Breast epithelium (tissue), 4 donors: ENCODE results near the gene ACTRT2. TPM values are rescaled to one million over a fixed set of nuclear protein-coding genes. Genes with fewer than 3 reads are reported as not detected.

Experiments
- DNase-seq, 2 donors: peaks; one replicate each; pipeline ENCODE4 v3.0.0-alpha.2; 2019; ENCODE audit warnings: low spot score in 2 of 2
- H3K27ac ChIP-seq, 2 donors: fragments of 200-600 bp; sonication (generic) in 1 of 2; one replicate each; pipeline ENCODE4 v1.5.1; 2016 to 2019; ENCODE audit warnings: mild to moderate bottlenecking in 1 of 2
- H3K27me3 ChIP-seq, 2 donors: fragments of 200-600 bp; sonication (generic) in 1 of 2; one replicate each; pipeline versions ENCODE4 v1.5.1 to v1.6.0; 2017 to 2019; ENCODE audit warnings: control low read depth in 1 of 2, mild to moderate bottlenecking in 1 of 2
- H3K36me3 ChIP-seq: fragments of 200-600 bp; one replicate; pipeline ENCODE4 v1.5.1; 2019
- H3K4me1 ChIP-seq, 2 donors: fragments of 200-600 bp; sonication (generic); one replicate each; pipeline ENCODE4 v1.5.1; 2016 to 2019; ENCODE audit warnings: control low read depth in 1 of 2
- H3K4me3 ChIP-seq, 3 donors: fragments of 200-600 bp; sonication (generic); 1 replicate in 2 of 3; 2 replicates in 1 of 3; pipeline ENCODE4 v1.5.1; 2016 to 2019; ENCODE audit warnings: mild to moderate bottlenecking in 3 of 3, moderate library complexity in 2 of 3
- H3K9me3 ChIP-seq, 2 donors: fragments of 200-600 bp; sonication (generic) in 1 of 2; one replicate each; pipeline ENCODE4 v1.5.1; 2016 to 2019; ENCODE audit warnings: control low read depth in 1 of 2
- CTCF ChIP-seq, 3 donors: fragments of 450-650 bp; IDR thresholded peaks; one replicate each; pipeline ENCODE4 v1.5.1; 2016 to 2017; ENCODE audit warnings: antibody characterized with exemption in 3 of 3, mild to moderate bottlenecking in 3 of 3, moderate library complexity in 3 of 3
- POLR2A ChIP-seq: fragments of 450-650 bp; IDR thresholded peaks from one replicate; pipeline ENCODE4 v1.6.1; 2016; ENCODE audit warnings: antibody characterized with exemption, mild to moderate bottlenecking, moderate library complexity
- POLR2AphosphoS5 ChIP-seq, 3 donors: sonication (generic); formaldehyde crosslinking; IDR thresholded peaks; one replicate each; pipeline ENCODE4 v1.6.1; 2017; ENCODE audit warnings: antibody characterized with exemption in 3 of 3
- intact Hi-C: fragments of 100-400 bp; cut with DNase I; formaldehyde crosslinking; loops from one replicate; pipeline ENCODE4 v1.15.1; 2023; ENCODE audit warnings: low total_unique reads
- total RNA-seq, 3 donors: library from RNA; depleted of rRNA; stranded (reverse); fragments of >200 nt; gene quantifications; one replicate each; pipeline ENCODE4 v1.1.0, GENCODE V29; 2016

ACTRT2 gene
- total RNA-seq, 3 donors from 2014 or later: not detected

DNA sequence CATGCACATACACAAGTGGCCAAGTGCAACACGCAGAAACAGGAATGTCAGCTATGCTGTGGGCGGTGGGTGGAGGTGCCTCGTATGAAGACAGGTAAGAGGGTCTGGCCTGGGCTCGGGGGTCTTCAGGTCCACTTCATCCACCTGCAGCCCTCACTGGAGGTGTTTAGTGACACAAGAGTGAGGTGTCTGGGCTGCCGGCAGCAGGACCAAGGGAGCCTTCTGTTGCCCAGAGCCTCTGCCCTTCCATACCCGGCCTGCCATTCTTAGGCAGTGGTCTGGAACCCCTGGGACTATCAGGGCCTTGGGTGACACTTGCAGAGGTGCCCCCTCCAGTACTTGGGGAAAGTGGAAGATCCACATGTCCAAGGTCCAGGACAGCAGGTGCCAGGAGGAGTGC, 21.7 kb upstream of the ACTRT2 start:
- TF ChIP-seq CTCF (IDR thresholded peaks at IDR 0.05) (no peak), POLR2A (no peak), POLR2AphosphoS5 (IDR thresholded peaks at IDR 0.05) (no peak)
- H3K9me3 ChIP-seq: peaks cover 3 to 11% of the 10 kb centered on the region in 2 donors
- intact Hi-C loops: no loop called here
- no peak overlapping the region for H3K27ac ChIP-seq
- H3K27me3 ChIP-seq: peaks cover 0 to 56% of the 10 kb centered on the region in 2 donors
- no peak overlapping the region for H3K4me3 ChIP-seq
- H3K4me1 ChIP-seq: no peaks in the 10 kb centered on the region
- DNase-seq: peak in 1 of 2 donors; percentile 41
- no peaks in the 10 kb centered on the region for H3K36me3 ChIP-seq

DNA sequence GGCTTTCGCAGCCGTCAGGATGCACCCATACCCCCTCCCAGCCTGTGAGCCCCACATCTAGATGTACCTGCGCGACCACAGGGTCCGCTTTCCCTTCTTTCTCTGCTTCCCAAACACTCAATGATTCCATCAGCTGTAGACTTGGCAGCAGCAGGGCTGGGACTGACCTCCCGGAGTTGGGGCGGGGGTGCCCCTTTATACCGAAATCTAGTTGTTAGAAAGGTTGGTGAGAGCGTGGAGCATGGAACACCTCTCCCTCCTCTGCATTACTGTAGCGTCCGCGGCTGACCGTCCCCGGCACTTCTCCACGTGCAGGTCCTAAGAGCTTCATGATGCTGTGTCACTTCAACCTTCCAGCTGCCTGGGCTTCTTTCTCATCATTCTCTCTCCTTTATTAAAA, 21.1 kb upstream of the ACTRT2 start:
- no peak overlapping the region for H3K27ac ChIP-seq
- H3K9me3 ChIP-seq: peaks cover 0 to 8% of the 10 kb centered on the region in 2 donors
- no peak for TF ChIP-seq POLR2A
- no peak for TF ChIP-seq POLR2AphosphoS5 (IDR thresholded peaks at IDR 0.05)
- TF ChIP-seq CTCF (IDR thresholded peaks at IDR 0.05): no peak
- no peaks in the 10 kb centered on the region for H3K36me3 ChIP-seq
- no peaks in the 10 kb centered on the region for H3K4me1 ChIP-seq
- no peak overlapping the region for H3K4me3 ChIP-seq
- peaks cover 0 to 62% of the 10 kb centered on the region in 2 donors for H3K27me3 ChIP-seq
- intact Hi-C loops: loop anchor here (10.0 kb wide), 1 partner anchor 505 kb away; no protein-coding TSS in a partner anchor
- peak in 1 of 2 donors; percentile 44 for DNase-seq

GRCh38 chr1:3000671-3001470, 20.4 kb upstream of the ACTRT2 start:
- intact Hi-C loops: loop anchor here (10.0 kb wide), 1 partner anchor 506 kb away; no protein-coding TSS in a partner anchor
- Histone ChIP-seq H3K9me3 (peaks cover 0 to 1% of the 10 kb centered on the region in 2 donors), H3K36me3 (no peaks in the 10 kb centered on the region), H3K27me3 (peaks cover 0 to 69% of the 10 kb centered on the region in 2 donors), H3K27ac (no peak overlapping the region), H3K4me3 (no peak overlapping the region), H3K4me1 (no peaks in the 10 kb centered on the region)
- peak in 1 of 2 donors; percentile 41 for DNase-seq
- TF ChIP-seq POLR2AphosphoS5 (IDR thresholded peaks at IDR 0.05) (no peak), POLR2A (no peak), CTCF (IDR thresholded peaks at IDR 0.05) (no peak)

DNA sequence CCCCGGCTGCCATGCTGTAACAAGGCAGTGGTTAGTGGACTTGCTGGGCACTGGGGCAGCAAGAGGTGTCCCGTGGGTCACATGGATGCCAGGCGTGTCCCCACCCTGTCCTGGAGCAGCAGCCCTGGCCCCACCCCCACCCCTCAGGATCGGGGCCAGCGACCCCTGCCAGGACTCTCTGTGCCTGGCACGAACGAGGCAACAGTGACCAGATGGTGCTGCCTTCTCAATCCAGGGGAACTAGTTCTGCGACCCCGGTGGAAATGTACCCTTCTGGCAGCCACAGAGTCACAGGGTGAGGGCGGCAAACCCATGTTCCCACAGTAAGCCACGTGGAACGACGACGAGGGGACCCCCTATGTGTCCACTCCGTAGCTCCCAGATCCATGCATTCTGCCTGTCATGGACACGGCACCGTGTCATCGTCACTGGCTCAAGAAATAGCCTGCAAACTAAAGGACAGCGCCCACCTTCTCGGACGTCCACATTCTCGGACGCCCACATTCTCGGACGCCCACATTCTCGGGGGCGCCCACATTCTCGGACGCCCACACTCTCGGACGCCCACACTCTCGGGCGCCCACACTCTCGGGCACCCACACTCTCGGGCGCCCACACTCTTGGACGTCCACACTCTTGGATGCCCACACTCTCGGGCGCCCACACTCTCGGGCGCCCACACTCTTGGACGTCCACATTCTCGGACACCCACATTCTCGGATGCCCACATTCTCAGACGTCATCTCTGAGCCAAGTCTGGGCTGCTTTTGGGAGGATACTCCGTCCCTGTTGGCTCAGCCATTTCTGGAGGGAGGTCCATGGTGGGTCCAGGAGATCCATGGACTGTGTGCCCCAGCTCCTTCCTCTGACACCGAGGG, 19.6 kb upstream of the ACTRT2 start:
- Histone ChIP-seq H3K27ac (no peak overlapping the region), H3K4me1 (no peaks in the 10 kb centered on the region), H3K36me3 (no peaks in the 10 kb centered on the region), H3K27me3 (peaks cover 0 to 70% of the 10 kb centered on the region in 2 donors), H3K4me3 (no peak overlapping the region), H3K9me3 (no peaks in the 10 kb centered on the region)
- TF ChIP-seq CTCF (IDR thresholded peaks at IDR 0.05) (no peak), POLR2A (no peak), POLR2AphosphoS5 (IDR thresholded peaks at IDR 0.05) (no peak)
- intact Hi-C loops: loop anchor here (10.0 kb wide), 1 partner anchor 507 kb away; no protein-coding TSS in a partner anchor
- DNase-seq: peak in 1 of 2 donors; percentile 37
